Ishikawa (cell line): ENCODE measurements around the gene SDHAF3.

Source experiments
- CEBPB ChIP-seq: IDR thresholded peaks from 2 replicates; pipeline ENCODE4 v1.6.1; 2012
- CREB1 ChIP-seq: IDR thresholded peaks from 2 replicates; pipeline ENCODE4 v1.6.1; 2012; ENCODE audit warnings: low read depth
- EGR1 ChIP-seq: IDR thresholded peaks from 2 replicates; pipeline ENCODE4 v1.6.1; 2012
- EP300 ChIP-seq: IDR thresholded peaks from 2 replicates; pipeline ENCODE4 v1.6.1; 2012; ENCODE audit warnings: borderline replicate concordance
- FOXM1 ChIP-seq: IDR thresholded peaks from 2 replicates; pipeline ENCODE4 v1.6.1; 2012; ENCODE audit warnings: low read depth, borderline replicate concordance
- MAX ChIP-seq: IDR thresholded peaks from 2 replicates; pipeline ENCODE4 v1.6.1; 2012
- NFIC ChIP-seq: IDR thresholded peaks from 2 replicates; pipeline ENCODE4 v1.6.1; 2012
- RAD21 ChIP-seq: IDR thresholded peaks from 2 replicates; pipeline ENCODE4 v1.6.1; 2012; ENCODE audit warnings: low read depth
- REST ChIP-seq: IDR thresholded peaks from 2 replicates; pipeline ENCODE4 v1.6.1; 2012; ENCODE audit warnings: low read depth, mild to moderate bottlenecking
- TAF1 ChIP-seq: IDR thresholded peaks from 2 replicates; pipeline ENCODE4 v1.6.1; 2012; ENCODE audit warnings: low read depth, mild to moderate bottlenecking
- TCF12 ChIP-seq: IDR thresholded peaks from 2 replicates; pipeline ENCODE4 v1.6.1; 2012; ENCODE audit warnings: low read depth
- TEAD4 ChIP-seq: IDR thresholded peaks from 2 replicates; pipeline ENCODE4 v1.6.1; 2012
- USF1 ChIP-seq: IDR thresholded peaks from 2 replicates; pipeline ENCODE4 v1.6.1; 2012
- YY1 ChIP-seq: IDR thresholded peaks from 2 replicates; pipeline ENCODE4 v1.6.1; 2012; ENCODE audit warnings: low read depth
- ZBTB7A ChIP-seq: IDR thresholded peaks from 2 replicates; pipeline ENCODE4 v1.6.1; 2012; ENCODE audit warnings: low read depth

SDHAF3 gene

GRCh38 chr7:97200018-97200417 lies 82.5 kb downstream of the SDHAF3 start:
- TF ChIP-seq USF1: no peak
- no peak for TF ChIP-seq ZBTB7A
- no peak for TF ChIP-seq REST
- TF ChIP-seq RAD21: no peak
- TF ChIP-seq NFIC: no peak
- TF ChIP-seq TCF12: no peak
- TF ChIP-seq TEAD4: no peak
- no peak for TF ChIP-seq TAF1
- TF ChIP-seq CEBPB: no peak
- no peak for TF ChIP-seq YY1
- no peak for TF ChIP-seq FOXM1
- no peak for TF ChIP-seq CREB1
- no peak for TF ChIP-seq EGR1
- no peak for TF ChIP-seq MAX
- no peak for TF ChIP-seq EP300

- TF ChIP-seq TCF12 (no peak), USF1 (no peak)
Measured at GRCh38 chr7:97203957-97204356, 86.5 kb downstream of the SDHAF3 start.

- TF ChIP-seq EGR1 (no peak), CEBPB (no peak), USF1 (no peak), TEAD4 (no peak), CREB1 (no peak), FOXM1 (no peak), RAD21 (no peak), NFIC (no peak), YY1 (no peak), ZBTB7A (no peak), TCF12 (no peak), REST (no peak)
Measured at GRCh38 chr7:97204821-97205220, 87.3 kb downstream of the SDHAF3 start.

GRCh38 chr7:97215556-97215955 lies 98.1 kb downstream of the SDHAF3 start:
- TF ChIP-seq TCF12: no peak
- TF ChIP-seq EP300: no peak
- TF ChIP-seq TEAD4: no peak
- no peak for TF ChIP-seq TAF1
- TF ChIP-seq NFIC: no peak
- no peak for TF ChIP-seq ZBTB7A
- TF ChIP-seq MAX: no peak
- no peak for TF ChIP-seq USF1
- no peak for TF ChIP-seq RAD21
- TF ChIP-seq FOXM1: no peak
- no peak for TF ChIP-seq CEBPB
- no peak for TF ChIP-seq YY1
- no peak for TF ChIP-seq EGR1
- TF ChIP-seq REST: no peak
- TF ChIP-seq CREB1: no peak
